ENCODE results near the gene SORCS2. TPM values are rescaled to one million over a fixed set of nuclear protein-coding genes. Genes with fewer than 3 reads are reported as not detected.

SORCS2 gene
- total RNA-seq, 1 donor from 2014 or later: 13.4 TPM

GRCh38 chr4:7465017-7465416, 272.7 kb downstream of the SORCS2 start:
- no peaks in the 10 kb centered on the region for H3K9me3 Mint-ChIP-seq
- DNase-seq (ENCODE audit: extremely low spot score, unreplicated experiment): no peak
- H3K27me3 Mint-ChIP-seq: no peaks in the 10 kb centered on the region
- TF ChIP-seq CTCF (conservative IDR thresholded peaks at IDR 0.05): no peak
- peaks cover 25% of the 10 kb centered on the region for H3K4me1 Mint-ChIP-seq (ENCODE audit: unreplicated experiment)
- H3K36me3 Mint-ChIP-seq: no peaks in the 10 kb centered on the region
- H3K4me3 Mint-ChIP-seq: no peak overlapping the region
- H3K27ac Mint-ChIP-seq: no peak overlapping the region

GRCh38 chr4:7466215-7466614, 273.9 kb downstream of the SORCS2 start:
- no peak overlapping the region for H3K27ac Mint-ChIP-seq
- peaks cover 3% of the 10 kb centered on the region for H3K27me3 Mint-ChIP-seq
- TF ChIP-seq CTCF (conservative IDR thresholded peaks at IDR 0.05): no peak
- no peak for DNase-seq (ENCODE audit: extremely low spot score, unreplicated experiment)
- peaks cover 15% of the 10 kb centered on the region for H3K4me1 Mint-ChIP-seq (ENCODE audit: unreplicated experiment)
- no peak overlapping the region for H3K4me3 Mint-ChIP-seq
- H3K36me3 Mint-ChIP-seq: no peaks in the 10 kb centered on the region
- no peaks in the 10 kb centered on the region for H3K9me3 Mint-ChIP-seq

DNA sequence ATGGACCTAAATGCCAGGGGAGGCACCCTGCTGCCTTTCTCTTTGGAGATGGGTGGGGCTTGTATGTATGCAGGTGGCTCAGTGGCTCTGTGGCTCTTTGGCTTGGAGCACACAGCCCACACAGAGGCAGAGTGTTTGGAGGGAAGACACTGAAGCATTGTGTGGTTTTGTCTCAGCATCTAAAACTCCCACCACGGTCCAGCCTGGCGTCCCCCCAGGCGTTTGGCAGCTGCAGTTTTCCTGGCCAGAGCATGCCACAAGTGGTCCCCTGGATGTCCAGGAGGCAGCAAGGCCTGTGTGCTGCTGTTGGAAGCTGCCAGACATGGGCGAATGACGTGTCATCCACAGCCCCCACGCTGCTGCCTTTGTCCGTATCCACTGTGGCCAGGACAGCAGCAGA, 274.6 kb downstream of the SORCS2 start:
- no peak for DNase-seq (ENCODE audit: extremely low spot score, unreplicated experiment)
- H3K4me3 Mint-ChIP-seq: no peak overlapping the region
- H3K36me3 Mint-ChIP-seq: no peaks in the 10 kb centered on the region
- peaks cover 3% of the 10 kb centered on the region for H3K27me3 Mint-ChIP-seq
- no peak for TF ChIP-seq CTCF (conservative IDR thresholded peaks at IDR 0.05)
- H3K27ac Mint-ChIP-seq: no peak overlapping the region
- H3K4me1 Mint-ChIP-seq (ENCODE audit: unreplicated experiment): peaks cover 9% of the 10 kb centered on the region
- no peaks in the 10 kb centered on the region for H3K9me3 Mint-ChIP-seq

DNA sequence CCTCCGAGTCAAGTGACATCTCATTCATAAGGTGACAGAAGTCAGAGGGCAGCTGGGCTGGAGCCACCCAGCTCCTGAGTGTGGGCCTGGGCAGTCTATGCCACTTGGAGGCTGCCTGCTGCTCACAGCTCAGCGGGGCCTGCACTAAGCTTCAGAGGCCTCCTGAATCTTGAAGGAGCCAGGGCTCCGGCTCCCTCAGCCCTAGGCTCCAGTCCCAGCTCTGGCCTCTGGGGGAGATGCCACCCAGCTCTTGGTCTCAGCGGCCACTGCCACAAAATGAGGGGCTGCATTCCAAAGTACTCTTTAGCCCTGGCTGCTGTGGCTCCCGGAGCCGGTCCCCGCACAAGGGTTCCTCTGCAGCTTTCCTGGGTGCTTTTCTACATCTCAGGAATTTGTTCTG, 275.1 kb downstream of the SORCS2 start:
- Mint-ChIP-seq H3K9me3 (no peaks in the 10 kb centered on the region), H3K36me3 (no peaks in the 10 kb centered on the region), H3K4me3 (no peak overlapping the region), H3K27ac (no peak overlapping the region), H3K4me1 (ENCODE audit: unreplicated experiment) (peaks cover 12% of the 10 kb centered on the region), H3K27me3 (peaks cover 3% of the 10 kb centered on the region)
- TF ChIP-seq CTCF (conservative IDR thresholded peaks at IDR 0.05): no peak
- no peak for DNase-seq (ENCODE audit: extremely low spot score, unreplicated experiment)

DNA sequence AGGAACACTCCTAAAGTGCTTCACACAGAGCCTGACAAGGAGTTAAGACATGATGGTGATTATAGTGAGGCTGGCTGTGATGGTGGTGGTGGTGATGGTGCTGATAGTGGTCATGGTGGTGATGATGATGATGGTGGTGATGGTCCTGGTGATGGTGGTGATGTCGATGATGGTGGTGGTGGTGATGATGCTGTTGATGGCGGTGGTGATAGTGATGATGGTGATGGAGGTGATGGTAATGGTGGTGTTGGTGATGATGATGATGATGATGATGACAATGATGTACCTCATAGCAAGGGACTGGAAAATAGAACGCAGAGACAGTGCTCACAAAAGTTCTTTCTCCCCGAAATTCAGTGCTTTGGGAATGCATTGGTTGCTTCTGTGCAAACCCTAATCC, 276.7 kb downstream of the SORCS2 start:
- peaks cover 5% of the 10 kb centered on the region for H3K27me3 Mint-ChIP-seq
- peaks cover 15% of the 10 kb centered on the region for H3K4me1 Mint-ChIP-seq (ENCODE audit: unreplicated experiment)
- no peak overlapping the region for H3K27ac Mint-ChIP-seq
- no peaks in the 10 kb centered on the region for H3K36me3 Mint-ChIP-seq
- DNase-seq (ENCODE audit: extremely low spot score, unreplicated experiment): no peak
- no peak for TF ChIP-seq CTCF (conservative IDR thresholded peaks at IDR 0.05)
- H3K9me3 Mint-ChIP-seq: no peaks in the 10 kb centered on the region
- no peak overlapping the region for H3K4me3 Mint-ChIP-seq

DNA sequence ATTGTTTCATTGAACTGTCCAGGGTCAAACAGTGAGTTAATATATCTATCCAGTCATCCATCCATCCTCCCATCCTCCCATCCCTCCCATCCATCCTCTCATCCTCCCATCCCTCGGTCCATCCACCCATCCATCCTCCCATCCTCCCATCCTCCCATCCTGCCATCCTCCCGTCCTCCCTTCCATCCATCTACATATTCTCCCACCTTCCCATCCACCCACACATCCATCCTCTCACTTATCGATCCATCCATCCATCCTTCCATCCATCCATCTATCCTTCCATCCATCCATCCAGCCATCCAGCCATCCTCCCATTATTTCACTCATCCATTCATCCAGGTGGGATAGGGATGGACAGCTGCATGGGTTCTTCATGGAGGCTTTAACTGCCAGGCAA, 277.8 kb downstream of the SORCS2 start:
- DNase-seq (ENCODE audit: extremely low spot score, unreplicated experiment): no peak
- H3K4me1 Mint-ChIP-seq (ENCODE audit: unreplicated experiment): peaks cover 15% of the 10 kb centered on the region
- no peak for TF ChIP-seq CTCF (conservative IDR thresholded peaks at IDR 0.05)
- H3K27ac Mint-ChIP-seq: no peak overlapping the region
- no peaks in the 10 kb centered on the region for H3K36me3 Mint-ChIP-seq
- H3K27me3 Mint-ChIP-seq: peaks cover 5% of the 10 kb centered on the region
- H3K9me3 Mint-ChIP-seq: no peaks in the 10 kb centered on the region
- no peak overlapping the region for H3K4me3 Mint-ChIP-seq
